Testis (tissue), 3 donors: ENCODE data around the gene IMPG1. TPM values are rescaled to one million over a fixed set of nuclear protein-coding genes. Genes with fewer than 3 reads are reported as not detected.

Experiments
- DNase-seq: peaks from one replicate; pipeline ENCODE4 v3.0.0-alpha.2; 2019
- H3K27ac ChIP-seq, 2 donors: fragments of 200-600 bp; sonication (generic); one replicate each; pipeline ENCODE4 v1.5.1; 2019
- H3K27me3 ChIP-seq: fragments of 200-600 bp; sonication (generic); one replicate; pipeline ENCODE4 v1.5.1; 2019
- H3K36me3 ChIP-seq: fragments of 200-600 bp; sonication (generic); one replicate; pipeline ENCODE4 v1.5.1; 2017; ENCODE audit warnings: low read depth; ENCODE audit errors: missing control alignments
- H3K4me1 ChIP-seq: fragments of 200-600 bp; sonication (generic); one replicate; pipeline ENCODE4 v1.5.1; 2019
- H3K4me3 ChIP-seq, 2 donors: fragments of 200-600 bp; sonication (generic); one replicate each; pipeline ENCODE4 v1.5.1; 2017 to 2019
- H3K9me3 ChIP-seq: fragments of 200-600 bp; sonication (generic); one replicate; pipeline ENCODE4 v1.5.1; 2017
- CTCF ChIP-seq, 3 experiments: fragments of 450-650 bp in 2 of 3; fragments of 200-600 bp in 1 of 3; sonication (generic) in 1 of 3; IDR thresholded peaks; one replicate each; pipeline ENCODE4 v1.5.1; 2016 to 2019; ENCODE audit warnings: antibody characterized with exemption in 3 of 3, mild to moderate bottlenecking in 2 of 3, moderate library complexity in 1 of 3
- POLR2A ChIP-seq: fragments of 450-650 bp; IDR thresholded peaks from one replicate; pipeline ENCODE4 v1.6.1; 2017; ENCODE audit warnings: antibody characterized with exemption, mild to moderate bottlenecking, moderate library complexity
- WGBS, 2 donors: methylation state at CpG; one replicate each; pipeline ENCODE4 v1.1.5; 2018; 5-methylcytosine and 5-hydroxymethylcytosine counted together
- intact Hi-C: fragments of 100-400 bp; cut with DNase I; formaldehyde crosslinking; loops from one replicate; pipeline ENCODE4 v1.15.1; 2023; ENCODE audit warnings: low total_unique reads
- polyA plus RNA-seq: library from polyadenylated mRNA; stranded (reverse); fragments of 350-450 nt; fragmentation: Illumina TruSeq; extraction: RNeasy Lipid Tissue Mini Kit (QIAGEN cat#74804); gene quantifications from one replicate; pipeline ENCODE4 v1.2.3, GENCODE V29; 2014; ENCODE audit warnings: low read depth, low replicate concordance; ENCODE audit not compliant: insufficient read depth
- total RNA-seq, 2 donors: library from RNA; depleted of rRNA; stranded (reverse); fragments of >200 nt; gene quantifications; one replicate each; pipeline ENCODE4 v1.2.3, GENCODE V29; 2016

The IMPG1 gene
- total and polyA plus RNA-seq, 3 donors from 2014 or later: 0.08 to 0.68 (median 0.29) TPM

DNA sequence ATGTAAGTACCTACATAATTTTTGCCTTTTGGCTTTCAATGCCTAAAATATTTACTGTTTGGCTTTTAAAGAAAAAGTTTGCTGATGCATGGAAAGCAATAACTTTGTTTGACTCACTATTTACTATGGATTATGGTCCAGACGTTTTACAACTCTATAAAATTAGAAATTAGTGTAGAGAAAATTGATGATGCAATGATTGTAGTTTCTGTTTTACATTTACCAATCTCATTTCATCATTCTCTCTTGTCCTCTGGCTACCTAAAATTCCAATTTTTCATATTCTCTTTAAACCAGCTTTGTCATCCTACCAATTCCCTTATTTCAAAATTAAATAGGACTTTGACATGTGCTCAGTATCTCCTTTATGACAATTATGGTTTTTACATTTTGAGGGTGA is 131.0 kb downstream of the IMPG1 start:
- no peak for TF ChIP-seq POLR2A
- TF ChIP-seq CTCF (IDR thresholded peaks at IDR 0.05): no peak
- intact Hi-C loops: no loop called here

GRCh38 chr6:75940564-75940963 is 131.9 kb downstream of the IMPG1 start:
- intact Hi-C loops: no loop called here

More for the DNA sequence above, 131.0 kb downstream of the IMPG1 start:
- no peak for DNase-seq
- 48 to 59% methylated on average over 1 of the region's 1 CpG for WGBS, 2 donors
- H3K4me3 ChIP-seq: no peak overlapping the region
- no peaks in the 10 kb centered on the region for H3K36me3 ChIP-seq
- no peak overlapping the region for H3K27ac ChIP-seq
- H3K27me3 ChIP-seq: no peaks in the 10 kb centered on the region
- H3K9me3 ChIP-seq: no peaks in the 10 kb centered on the region
- H3K4me1 ChIP-seq: no peaks in the 10 kb centered on the region

GRCh38 chr6:75937846-75938245 is 134.6 kb downstream of the IMPG1 start:
- Histone ChIP-seq H3K4me3 (no peak overlapping the region), H3K36me3 (no peaks in the 10 kb centered on the region), H3K4me1 (no peaks in the 10 kb centered on the region), H3K27ac (no peak overlapping the region), H3K9me3 (no peaks in the 10 kb centered on the region), H3K27me3 (no peaks in the 10 kb centered on the region)
- intact Hi-C loops: no loop called here
- TF ChIP-seq CTCF (IDR thresholded peaks at IDR 0.05) (no peak), POLR2A (no peak)
- DNase-seq: no peak
- 55 to 74% methylated on average over 2 of the region's 2 CpGs for WGBS, 2 donors

More at GRCh38 chr6:75940564-75940963, 131.9 kb downstream of the IMPG1 start:
- Histone ChIP-seq H3K4me3 (no peak overlapping the region), H3K27ac (no peak overlapping the region), H3K36me3 (no peaks in the 10 kb centered on the region), H3K9me3 (no peaks in the 10 kb centered on the region), H3K27me3 (no peaks in the 10 kb centered on the region), H3K4me1 (no peaks in the 10 kb centered on the region)
- no peak for DNase-seq
- WGBS, 2 donors: 67 to 77% methylated on average over 4 of the region's 4 CpGs
- TF ChIP-seq CTCF (IDR thresholded peaks at IDR 0.05): no peak
- TF ChIP-seq POLR2A: no peak

DNA sequence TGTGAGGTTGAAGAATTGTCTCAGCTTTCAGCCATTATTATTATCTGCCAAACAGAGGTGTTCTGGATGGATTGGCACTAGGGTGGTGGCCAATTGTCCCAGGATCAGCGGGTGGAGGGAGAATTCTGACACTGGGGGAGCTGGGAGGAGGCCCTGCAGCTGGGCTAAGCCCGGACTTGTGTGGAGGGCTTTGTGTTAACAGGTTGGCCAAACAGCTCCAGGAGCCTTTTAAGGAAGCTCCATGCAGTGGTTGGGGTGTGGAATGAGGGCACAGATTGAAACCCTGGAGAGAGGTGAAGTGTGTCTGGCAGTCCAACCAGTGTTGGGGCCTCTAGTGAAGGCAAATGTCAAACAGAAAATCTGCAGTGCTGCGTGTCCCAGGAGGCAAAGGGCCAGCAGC is 135.8 kb downstream of the IMPG1 start:
- whole genome bisulfite sequencing, 2 donors: 92% methylated on average over 3 of the region's 3 CpGs
- Histone ChIP-seq H3K36me3 (no peaks in the 10 kb centered on the region), H3K4me3 (no peak overlapping the region), H3K27ac (no peak overlapping the region), H3K27me3 (no peaks in the 10 kb centered on the region), H3K9me3 (no peaks in the 10 kb centered on the region), H3K4me1 (no peaks in the 10 kb centered on the region)
- TF ChIP-seq CTCF (IDR thresholded peaks at IDR 0.05) (no peak), POLR2A (no peak)
- intact Hi-C loops: no loop called here
- DNase-seq: no peak

GRCh38 chr6:75935473-75935793 is 137.0 kb downstream of the IMPG1 start:
- no peak for DNase-seq
- WGBS, 2 donors: 37 to 55% methylated on average over 6 to 12 of the region's 12 CpGs
- Histone ChIP-seq H3K4me1 (no peaks in the 10 kb centered on the region), H3K9me3 (no peaks in the 10 kb centered on the region), H3K36me3 (no peaks in the 10 kb centered on the region), H3K27ac (no peak overlapping the region), H3K4me3 (peak overlapping the region; percentile 17 to 27), H3K27me3 (no peaks in the 10 kb centered on the region)
- intact Hi-C loops: no loop called here
- no peak for TF ChIP-seq CTCF (IDR thresholded peaks at IDR 0.05)
- TF ChIP-seq POLR2A: no peak
